GM23338 (cell line): ENCODE results near the gene JMJD1C. TPM values are rescaled to one million over a fixed set of nuclear protein-coding genes. Genes with fewer than 3 reads are reported as not detected.

Experiments
- ATAC-seq: fragments of 200-7000 bp; cut with Tn5 transposase; 3 replicates; pipeline ENCODE4 v1.9.1; 2020
- DNase-seq: peaks from one replicate; pipeline ENCODE4 v3.0.0-alpha.2; 2015; ENCODE audit warnings: low spot score
- H2AFZ ChIP-seq: fragments of 200-600 bp; sonication (generic); 2 replicates; pipeline ENCODE4 v1.8.0; 2016; ENCODE audit warnings: antibody characterized with exemption, mild to moderate bottlenecking, moderate library complexity
- H3F3A ChIP-seq: fragments of 200-600 bp; sonication (generic); replicated peaks from 2 replicates; pipeline ENCODE4 v1.8.0; 2017; ENCODE audit warnings: antibody characterized with exemption, mixed run types, low read depth
- H3K27ac ChIP-seq: fragments of 200-600 bp; sonication (generic); 2 replicates; pipeline ENCODE4 v1.6.1; 2016; ENCODE audit warnings: low read depth
- H3K27me3 ChIP-seq: fragments of 200-600 bp; sonication (generic); 2 replicates; pipeline ENCODE4 v1.8.0; 2016; ENCODE audit warnings: mild to moderate bottlenecking, mixed run types, moderate library complexity; ENCODE audit not compliant: insufficient read depth
- H3K36me3 ChIP-seq: fragments of 200-600 bp; sonication (generic); 2 replicates; pipeline ENCODE4 v1.8.0; 2016; ENCODE audit warnings: mild to moderate bottlenecking; ENCODE audit not compliant: insufficient read depth
- H3K4me1 ChIP-seq: fragments of 200-600 bp; sonication (generic); 2 replicates; pipeline ENCODE4 v1.8.0; 2016; ENCODE audit warnings: mild to moderate bottlenecking, moderate library complexity; ENCODE audit not compliant: insufficient read depth
- H3K4me2 ChIP-seq: fragments of 200-600 bp; sonication (generic); 2 replicates; pipeline ENCODE4 v1.7.1; 2017; ENCODE audit warnings: mixed run types
- H3K4me3 ChIP-seq: fragments of 200-600 bp; sonication (generic); 2 replicates; pipeline ENCODE4 v1.6.1; 2016; ENCODE audit warnings: mixed run types
- H3K79me2 ChIP-seq: fragments of 200-600 bp; sonication (generic); replicated peaks from 2 replicates; pipeline ENCODE4 v1.8.0; 2017; ENCODE audit warnings: mild to moderate bottlenecking; ENCODE audit not compliant: insufficient read depth
- H3K9me2 ChIP-seq: fragments of 200-600 bp; sonication (generic); 2 replicates; pipeline ENCODE4 v1.8.0; 2017; ENCODE audit not compliant: insufficient read depth
- H4K20me1 ChIP-seq: fragments of 200-600 bp; sonication (generic); replicated peaks from 2 replicates; pipeline ENCODE4 v1.8.0; 2017; ENCODE audit warnings: mild to moderate bottlenecking; ENCODE audit not compliant: insufficient read depth
- H3K27ac Mint-ChIP-seq: 2 replicates; pipeline ENCODE4 v1.8.0; 2020; ENCODE audit warnings: inconsistent platforms, mild to moderate bottlenecking, moderate library complexity, mixed read lengths
- H3K27me3 Mint-ChIP-seq: 3 replicates; pipeline ENCODE4 v1.8.0; 2022; ENCODE audit warnings: low read depth, mild to moderate bottlenecking, moderate library complexity, mixed read lengths, inconsistent platforms; ENCODE audit not compliant: insufficient read depth, poor library complexity
- H3K36me3 Mint-ChIP-seq: 3 replicates; pipeline ENCODE4 v1.8.0; 2021; ENCODE audit warnings: low read depth, mild to moderate bottlenecking, inconsistent platforms, moderate library complexity, mixed read lengths
- H3K4me1 Mint-ChIP-seq: 3 replicates; pipeline ENCODE4 v1.8.0; 2020; ENCODE audit warnings: mild to moderate bottlenecking, inconsistent platforms, mixed read lengths
- H3K4me3 Mint-ChIP-seq: 3 replicates; pipeline ENCODE4 v1.8.0; 2021; ENCODE audit warnings: moderate library complexity, mild to moderate bottlenecking, inconsistent platforms, mixed read lengths
- H3K9me3 Mint-ChIP-seq: 3 replicates; pipeline ENCODE4 v1.8.0; 2020; ENCODE audit warnings: moderate library complexity, mild to moderate bottlenecking, inconsistent platforms, mixed read lengths
- EZH2 ChIP-seq: fragments of 200-600 bp; sonication (generic); IDR thresholded peaks from one replicate; pipeline ENCODE4 v1.8.0; 2017; ENCODE audit warnings: antibody characterized with exemption, mild to moderate bottlenecking, low read depth; ENCODE audit not compliant: unreplicated experiment
- EZH2phosphoT487 ChIP-seq: fragments of 200-600 bp; sonication (generic); IDR thresholded peaks from one replicate; pipeline ENCODE4 v1.8.1; 2018; ENCODE audit warnings: antibody characterized with exemption; ENCODE audit not compliant: unreplicated experiment
- JUNB ChIP-seq: IDR thresholded peaks from one replicate; pipeline ENCODE4 v1.6.1; 2016; ENCODE audit warnings: antibody characterized with exemption; ENCODE audit not compliant: unreplicated experiment
- POLR2AphosphoS5 ChIP-seq: IDR thresholded peaks from 2 replicates; pipeline ENCODE4 v1.6.1; 2016; ENCODE audit warnings: antibody characterized with exemption, low read depth
- polyA plus RNA-seq: library from polyadenylated mRNA; unstranded; fragments of >200 nt; fragmentation: Nextera tagmentation; extraction: Ambion mirVana; gene quantifications from 2 replicates; pipeline ENCODE4 v1.2.1, GENCODE V29; 2016
- total RNA-seq: library from RNA; depleted of rRNA; stranded (reverse); fragments of >200 nt; shearing (Covaris generic); gene quantifications from 2 replicates; pipeline ENCODE4 v1.2.3, GENCODE V29; 2014
- TF ChIP-seq, protein P1 (sequence below), 2 experiments: fragments of 200-600 bp in 1 of 2; sonication (generic) in 1 of 2; conservative IDR thresholded peaks; 2 replicates each; pipeline versions ENCODE4 v1.5.1 to v1.6.1; 2016 to 2017; ENCODE audit warnings: antibody characterized with exemption in 2 of 2, low read depth in 2 of 2, mild to moderate bottlenecking in 2 of 2, moderate library complexity in 1 of 2
- TF ChIP-seq, protein P2 (sequence below): fragments of 250-450 bp; sonication (Bioruptor Pico); IDR thresholded peaks from 2 replicates; pipeline ENCODE4 v1.5.0; 2020; ENCODE audit warnings: mild to moderate bottlenecking, moderate library complexity
- TF ChIP-seq, protein P3 (sequence below): IDR thresholded peaks from 2 replicates; pipeline ENCODE4 v1.6.1; 2016; ENCODE audit warnings: antibody characterized with exemption

The JMJD1C gene
- total and polyA plus RNA-seq, 2 experiments from 2014 or later, result 333 to 435 TPM

DNA sequence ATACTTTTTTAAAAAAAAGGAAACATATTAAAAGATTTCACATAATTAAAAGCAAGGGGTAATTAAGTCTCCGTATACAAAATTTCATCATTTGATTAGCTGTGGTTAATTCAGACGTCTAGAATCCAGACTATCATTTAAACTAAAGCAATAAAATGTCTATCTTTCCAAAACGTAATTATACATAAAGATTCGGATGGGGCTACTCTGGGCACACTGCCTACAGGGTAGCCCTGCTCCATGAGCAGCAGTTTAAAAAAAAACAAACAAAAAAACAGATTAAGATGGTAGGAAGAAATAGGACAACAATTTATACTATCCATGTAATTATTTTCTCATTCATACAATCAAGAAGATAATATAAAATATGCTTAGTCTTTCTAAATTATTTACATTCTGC is 236.6 kb downstream of the JMJD1C start:
- no peak overlapping the region for H3K4me3 Mint-ChIP-seq
- ATAC-seq, result no peak
- H4K20me1 ChIP-seq, result peaks cover 93% of the 10 kb centered on the region
- H3K36me3 Mint-ChIP-seq, result peaks cover 9% of the 10 kb centered on the region; the same call in 2 of the 3 replicates
- no peak overlapping the region for H3K4me2 ChIP-seq
- peaks cover 100% of the 10 kb centered on the region for H3K79me2 ChIP-seq
- H3K4me1 Mint-ChIP-seq, result peaks cover 16% of the 10 kb centered on the region; the same call in 2 of the 3 replicates
- H3K27me3 Mint-ChIP-seq, result no peaks in the 10 kb centered on the region
- no peaks in the 10 kb centered on the region for H3F3A ChIP-seq
- DNase-seq, result no peak
- H3K9me3 Mint-ChIP-seq, result no peaks in the 10 kb centered on the region
- H2AFZ ChIP-seq, result no peak overlapping the region
- TF ChIP-seq EZH2 (no peak), JUNB (no peak), POLR2AphosphoS5 (no peak), EZH2phosphoT487 (no peak)
- TF ChIP-seq, protein P1, sequence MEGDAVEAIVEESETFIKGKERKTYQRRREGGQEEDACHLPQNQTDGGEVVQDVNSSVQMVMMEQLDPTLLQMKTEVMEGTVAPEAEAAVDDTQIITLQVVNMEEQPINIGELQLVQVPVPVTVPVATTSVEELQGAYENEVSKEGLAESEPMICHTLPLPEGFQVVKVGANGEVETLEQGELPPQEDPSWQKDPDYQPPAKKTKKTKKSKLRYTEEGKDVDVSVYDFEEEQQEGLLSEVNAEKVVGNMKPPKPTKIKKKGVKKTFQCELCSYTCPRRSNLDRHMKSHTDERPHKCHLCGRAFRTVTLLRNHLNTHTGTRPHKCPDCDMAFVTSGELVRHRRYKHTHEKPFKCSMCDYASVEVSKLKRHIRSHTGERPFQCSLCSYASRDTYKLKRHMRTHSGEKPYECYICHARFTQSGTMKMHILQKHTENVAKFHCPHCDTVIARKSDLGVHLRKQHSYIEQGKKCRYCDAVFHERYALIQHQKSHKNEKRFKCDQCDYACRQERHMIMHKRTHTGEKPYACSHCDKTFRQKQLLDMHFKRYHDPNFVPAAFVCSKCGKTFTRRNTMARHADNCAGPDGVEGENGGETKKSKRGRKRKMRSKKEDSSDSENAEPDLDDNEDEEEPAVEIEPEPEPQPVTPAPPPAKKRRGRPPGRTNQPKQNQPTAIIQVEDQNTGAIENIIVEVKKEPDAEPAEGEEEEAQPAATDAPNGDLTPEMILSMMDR (conservative IDR thresholded peaks at IDR 0.05; ENCODE audit: low read depth in 2 of 2), result no peak
- H3K9me2 ChIP-seq, result no peaks in the 10 kb centered on the region
- no peak overlapping the region for H3K4me3 ChIP-seq
- no peak overlapping the region for H3K27ac Mint-ChIP-seq
- no peaks in the 10 kb centered on the region for H3K27me3 ChIP-seq
- H3K4me1 ChIP-seq, result peaks cover 41% of the 10 kb centered on the region
- no peak overlapping the region for H3K27ac ChIP-seq
- no peaks in the 10 kb centered on the region for H3K36me3 ChIP-seq

DNA sequence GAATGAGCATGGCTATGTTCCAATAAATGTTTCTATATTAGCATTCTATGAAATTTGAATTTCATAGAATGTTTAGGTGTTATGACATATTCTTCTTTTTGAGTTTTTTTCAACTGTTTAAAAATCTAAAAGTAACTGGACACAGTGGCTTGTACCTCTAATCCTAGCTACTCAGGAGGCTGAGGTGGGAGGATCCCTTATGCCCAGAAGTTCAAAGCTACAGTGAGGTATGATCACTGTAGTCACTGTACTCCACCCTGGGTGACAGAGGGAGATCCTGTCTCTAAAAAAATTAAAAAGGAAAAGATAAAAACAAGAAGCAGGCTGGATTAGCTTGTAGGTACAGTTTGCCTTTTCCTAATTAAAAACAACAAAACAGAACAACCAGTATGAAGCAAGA is 237.5 kb downstream of the JMJD1C start:
- no peak overlapping the region for H3K4me2 ChIP-seq
- no peak for DNase-seq
- H3K27ac ChIP-seq, result no peak overlapping the region
- H4K20me1 ChIP-seq, result peaks cover 95% of the 10 kb centered on the region
- no peaks in the 10 kb centered on the region for H3K36me3 ChIP-seq
- ATAC-seq, result no peak
- Mint-ChIP-seq H3K9me3 (no peaks in the 10 kb centered on the region), H3K27me3 (peaks cover under 1% of the 10 kb centered on the region), H3K36me3 (peaks cover 9% of the 10 kb centered on the region; the same call in 2 of the 3 replicates), H3K27ac (no peak overlapping the region), H3K4me1 (peaks cover 16% of the 10 kb centered on the region; the same call in 2 of the 3 replicates), H3K4me3 (no peak overlapping the region)
- no peaks in the 10 kb centered on the region for H3K9me2 ChIP-seq
- no peak overlapping the region for H2AFZ ChIP-seq
- H3F3A ChIP-seq, result no peaks in the 10 kb centered on the region
- H3K27me3 ChIP-seq, result no peaks in the 10 kb centered on the region
- H3K4me1 ChIP-seq, result peaks cover 40% of the 10 kb centered on the region
- no peak overlapping the region for H3K4me3 ChIP-seq
- peaks cover 100% of the 10 kb centered on the region for H3K79me2 ChIP-seq
- TF ChIP-seq, protein P2, sequence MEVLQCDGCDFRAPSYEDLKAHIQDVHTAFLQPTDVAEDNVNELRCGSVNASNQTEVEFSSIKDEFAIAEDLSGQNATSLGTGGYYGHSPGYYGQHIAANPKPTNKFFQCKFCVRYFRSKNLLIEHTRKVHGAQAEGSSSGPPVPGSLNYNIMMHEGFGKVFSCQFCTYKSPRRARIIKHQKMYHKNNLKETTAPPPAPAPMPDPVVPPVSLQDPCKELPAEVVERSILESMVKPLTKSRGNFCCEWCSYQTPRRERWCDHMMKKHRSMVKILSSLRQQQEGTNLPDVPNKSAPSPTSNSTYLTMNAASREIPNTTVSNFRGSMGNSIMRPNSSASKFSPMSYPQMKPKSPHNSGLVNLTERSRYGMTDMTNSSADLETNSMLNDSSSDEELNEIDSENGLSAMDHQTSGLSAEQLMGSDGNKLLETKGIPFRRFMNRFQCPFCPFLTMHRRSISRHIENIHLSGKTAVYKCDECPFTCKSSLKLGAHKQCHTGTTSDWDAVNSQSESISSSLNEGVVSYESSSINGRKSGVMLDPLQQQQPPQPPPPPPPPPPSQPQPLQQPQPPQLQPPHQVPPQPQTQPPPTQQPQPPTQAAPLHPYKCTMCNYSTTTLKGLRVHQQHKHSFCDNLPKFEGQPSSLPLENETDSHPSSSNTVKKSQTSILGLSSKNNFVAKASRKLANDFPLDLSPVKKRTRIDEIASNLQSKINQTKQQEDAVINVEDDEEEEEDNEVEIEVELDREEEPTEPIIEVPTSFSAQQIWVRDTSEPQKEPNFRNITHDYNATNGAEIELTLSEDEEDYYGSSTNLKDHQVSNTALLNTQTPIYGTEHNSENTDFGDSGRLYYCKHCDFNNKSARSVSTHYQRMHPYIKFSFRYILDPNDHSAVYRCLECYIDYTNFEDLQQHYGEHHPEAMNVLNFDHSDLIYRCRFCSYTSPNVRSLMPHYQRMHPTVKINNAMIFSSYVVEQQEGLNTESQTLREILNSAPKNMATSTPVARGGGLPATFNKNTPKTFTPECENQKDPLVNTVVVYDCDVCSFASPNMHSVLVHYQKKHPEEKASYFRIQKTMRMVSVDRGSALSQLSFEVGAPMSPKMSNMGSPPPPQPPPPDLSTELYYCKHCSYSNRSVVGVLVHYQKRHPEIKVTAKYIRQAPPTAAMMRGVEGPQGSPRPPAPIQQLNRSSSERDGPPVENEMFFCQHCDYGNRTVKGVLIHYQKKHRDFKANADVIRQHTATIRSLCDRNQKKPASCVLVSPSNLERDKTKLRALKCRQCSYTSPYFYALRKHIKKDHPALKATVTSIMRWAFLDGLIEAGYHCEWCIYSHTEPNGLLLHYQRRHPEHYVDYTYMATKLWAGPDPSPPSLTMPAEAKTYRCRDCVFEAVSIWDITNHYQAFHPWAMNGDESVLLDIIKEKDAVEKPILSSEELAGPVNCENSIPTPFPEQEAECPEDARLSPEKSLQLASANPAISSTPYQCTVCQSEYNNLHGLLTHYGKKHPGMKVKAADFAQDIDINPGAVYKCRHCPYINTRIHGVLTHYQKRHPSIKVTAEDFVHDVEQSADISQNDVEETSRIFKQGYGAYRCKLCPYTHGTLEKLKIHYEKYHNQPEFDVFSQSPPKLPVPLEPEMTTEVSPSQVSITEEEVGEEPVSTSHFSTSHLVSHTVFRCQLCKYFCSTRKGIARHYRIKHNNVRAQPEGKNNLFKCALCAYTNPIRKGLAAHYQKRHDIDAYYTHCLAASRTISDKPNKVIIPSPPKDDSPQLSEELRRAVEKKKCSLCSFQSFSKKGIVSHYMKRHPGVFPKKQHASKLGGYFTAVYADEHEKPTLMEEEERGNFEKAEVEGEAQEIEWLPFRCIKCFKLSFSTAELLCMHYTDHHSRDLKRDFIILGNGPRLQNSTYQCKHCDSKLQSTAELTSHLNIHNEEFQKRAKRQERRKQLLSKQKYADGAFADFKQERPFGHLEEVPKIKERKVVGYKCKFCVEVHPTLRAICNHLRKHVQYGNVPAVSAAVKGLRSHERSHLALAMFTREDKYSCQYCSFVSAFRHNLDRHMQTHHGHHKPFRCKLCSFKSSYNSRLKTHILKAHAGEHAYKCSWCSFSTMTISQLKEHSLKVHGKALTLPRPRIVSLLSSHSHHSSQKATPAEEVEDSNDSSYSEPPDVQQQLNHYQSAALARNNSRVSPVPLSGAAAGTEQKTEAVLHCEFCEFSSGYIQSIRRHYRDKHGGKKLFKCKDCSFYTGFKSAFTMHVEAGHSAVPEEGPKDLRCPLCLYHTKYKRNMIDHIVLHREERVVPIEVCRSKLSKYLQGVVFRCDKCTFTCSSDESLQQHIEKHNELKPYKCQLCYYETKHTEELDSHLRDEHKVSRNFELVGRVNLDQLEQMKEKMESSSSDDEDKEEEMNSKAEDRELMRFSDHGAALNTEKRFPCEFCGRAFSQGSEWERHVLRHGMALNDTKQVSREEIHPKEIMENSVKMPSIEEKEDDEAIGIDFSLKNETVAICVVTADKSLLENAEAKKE (CRISPR knock-in tag), result no peak
- no peak for TF ChIP-seq JUNB
- TF ChIP-seq EZH2, result no peak
- TF ChIP-seq POLR2AphosphoS5, result no peak
- TF ChIP-seq EZH2phosphoT487, result no peak
- TF ChIP-seq, protein P3, sequence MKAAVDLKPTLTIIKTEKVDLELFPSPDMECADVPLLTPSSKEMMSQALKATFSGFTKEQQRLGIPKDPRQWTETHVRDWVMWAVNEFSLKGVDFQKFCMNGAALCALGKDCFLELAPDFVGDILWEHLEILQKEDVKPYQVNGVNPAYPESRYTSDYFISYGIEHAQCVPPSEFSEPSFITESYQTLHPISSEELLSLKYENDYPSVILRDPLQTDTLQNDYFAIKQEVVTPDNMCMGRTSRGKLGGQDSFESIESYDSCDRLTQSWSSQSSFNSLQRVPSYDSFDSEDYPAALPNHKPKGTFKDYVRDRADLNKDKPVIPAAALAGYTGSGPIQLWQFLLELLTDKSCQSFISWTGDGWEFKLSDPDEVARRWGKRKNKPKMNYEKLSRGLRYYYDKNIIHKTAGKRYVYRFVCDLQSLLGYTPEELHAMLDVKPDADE, result no peak
- TF ChIP-seq, protein P1 (conservative IDR thresholded peaks at IDR 0.05; ENCODE audit: low read depth in 2 of 2), result no peak
